Stimulated activated CD4-positive, alpha-beta T cell treated with anti-CD3 and anti-CD28 coated beads, Interleukin-1b, Interleukin-23, amount 100 ng/mL, for 24 hours (primary cell): ENCODE measurements around the gene EEF1A1.
"Not testable (repeated sequence)": the region's sequence is repeated elsewhere in the genome, so short reads cannot be mapped to it uniquely, and the experiment has no call there.

Experiments used
- DNase-seq, 4 experiments: peaks; one replicate each; pipeline ENCODE4 v3.0.0-alpha.2; 2020; ENCODE audit warnings: low read depth in 4 of 4, low spot score in 1 of 4

EEF1A1 gene

DNA sequence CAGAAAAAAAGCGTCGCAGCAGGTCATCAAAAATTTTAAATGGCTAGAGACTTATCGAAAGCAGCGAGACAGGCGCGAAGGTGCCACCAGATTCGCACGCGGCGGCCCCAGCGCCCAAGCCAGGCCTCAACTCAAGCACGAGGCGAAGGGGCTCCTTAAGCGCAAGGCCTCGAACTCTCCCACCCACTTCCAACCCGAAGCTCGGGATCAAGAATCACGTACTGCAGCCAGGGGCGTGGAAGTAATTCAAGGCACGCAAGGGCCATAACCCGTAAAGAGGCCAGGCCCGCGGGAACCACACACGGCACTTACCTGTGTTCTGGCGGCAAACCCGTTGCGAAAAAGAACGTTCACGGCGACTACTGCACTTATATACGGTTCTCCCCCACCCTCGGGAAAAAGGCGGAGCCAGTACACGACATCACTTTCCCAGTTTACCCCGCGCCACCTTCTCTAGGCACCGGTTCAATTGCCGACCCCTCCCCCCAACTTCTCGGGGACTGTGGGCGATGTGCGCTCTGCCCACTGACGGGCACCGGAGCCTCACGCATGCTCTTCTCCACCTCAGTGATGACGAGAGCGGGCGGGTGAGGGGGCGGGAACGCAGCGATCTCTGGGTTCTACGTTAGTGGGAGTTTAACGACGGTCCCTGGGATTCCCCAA, at the start of gene EEF1A1:
EEF1A1 (minus strand) TSS at position 345 of the 663 bp plus-strand sequence. CDS start 1,006 bp downstream, outside the sequence.
- DNase-seq, result peak; percentile 98 to 100 (median 99)

DNA sequence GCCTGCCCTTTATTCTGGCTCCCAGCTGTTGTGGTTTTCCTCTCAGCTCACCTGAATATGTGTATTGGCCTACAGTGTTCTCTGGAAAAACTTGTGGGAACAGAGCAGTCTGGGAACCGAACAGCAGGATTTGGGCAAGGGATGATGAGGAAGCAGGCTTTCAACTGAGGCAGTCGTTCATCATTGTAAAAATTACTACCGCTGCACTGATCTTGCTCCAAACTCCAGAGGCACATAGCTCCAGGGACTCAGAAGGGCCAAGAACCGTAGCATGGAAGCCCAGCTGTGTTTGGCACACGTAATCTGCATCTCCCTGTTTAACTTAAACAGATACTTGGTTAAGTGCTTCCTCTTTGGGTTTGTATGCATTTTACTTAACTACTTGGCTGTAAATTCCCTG, 48.3 kb upstream of the EEF1A1 start:
- no peak for DNase-seq

DNA sequence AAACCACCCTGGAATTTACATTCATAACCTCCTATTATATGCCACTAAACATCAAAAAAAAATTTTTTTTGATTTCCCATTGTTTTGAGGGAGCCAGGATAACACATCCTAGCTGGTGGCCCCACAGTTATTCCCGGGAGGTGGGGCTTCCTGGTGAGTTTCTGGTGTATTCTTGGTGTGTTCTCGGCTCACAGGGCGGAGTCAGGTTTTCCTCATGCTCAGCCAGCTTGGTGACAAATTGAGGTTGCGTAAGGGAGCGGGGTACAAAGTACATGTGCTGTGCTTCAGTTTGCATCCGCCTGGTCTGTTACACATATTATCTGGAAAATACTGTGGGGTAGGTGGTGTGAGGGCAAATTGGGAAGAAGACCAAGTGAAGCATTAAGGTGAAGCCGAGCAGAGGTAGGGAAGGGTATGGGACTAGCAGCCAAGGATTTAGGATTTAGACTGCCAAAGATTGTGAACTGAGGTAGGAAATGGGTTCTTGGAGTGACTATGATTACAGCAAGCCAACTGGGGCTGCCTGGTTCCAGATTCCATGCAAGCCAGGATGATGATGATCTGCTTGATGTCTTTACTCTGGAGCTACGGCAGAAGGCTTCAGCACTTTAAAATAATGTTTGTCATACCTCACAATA, 46.2 kb upstream of the EEF1A1 start:
- DNase-seq, result no peak

DNA sequence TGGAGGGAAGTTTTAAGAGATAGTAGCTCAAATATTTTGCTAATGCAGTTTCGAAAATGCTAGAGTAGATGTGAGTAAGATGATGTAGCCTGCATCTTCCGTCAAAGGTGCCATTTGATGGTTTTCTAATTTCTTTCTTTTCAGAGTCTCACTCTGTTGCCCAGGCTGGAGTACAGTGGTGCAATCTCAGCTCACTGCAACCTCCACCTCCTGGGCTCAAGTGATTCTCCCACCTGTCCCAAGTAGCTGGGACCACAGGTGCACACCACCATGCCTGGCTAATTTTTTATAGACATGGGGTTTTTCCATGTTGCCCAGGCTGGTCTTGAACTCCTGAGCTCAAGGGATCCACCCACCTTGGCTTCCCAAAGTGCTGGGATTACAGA, 45.6 kb upstream of the EEF1A1 start:
- not testable (repeated sequence) for DNase-seq

DNA sequence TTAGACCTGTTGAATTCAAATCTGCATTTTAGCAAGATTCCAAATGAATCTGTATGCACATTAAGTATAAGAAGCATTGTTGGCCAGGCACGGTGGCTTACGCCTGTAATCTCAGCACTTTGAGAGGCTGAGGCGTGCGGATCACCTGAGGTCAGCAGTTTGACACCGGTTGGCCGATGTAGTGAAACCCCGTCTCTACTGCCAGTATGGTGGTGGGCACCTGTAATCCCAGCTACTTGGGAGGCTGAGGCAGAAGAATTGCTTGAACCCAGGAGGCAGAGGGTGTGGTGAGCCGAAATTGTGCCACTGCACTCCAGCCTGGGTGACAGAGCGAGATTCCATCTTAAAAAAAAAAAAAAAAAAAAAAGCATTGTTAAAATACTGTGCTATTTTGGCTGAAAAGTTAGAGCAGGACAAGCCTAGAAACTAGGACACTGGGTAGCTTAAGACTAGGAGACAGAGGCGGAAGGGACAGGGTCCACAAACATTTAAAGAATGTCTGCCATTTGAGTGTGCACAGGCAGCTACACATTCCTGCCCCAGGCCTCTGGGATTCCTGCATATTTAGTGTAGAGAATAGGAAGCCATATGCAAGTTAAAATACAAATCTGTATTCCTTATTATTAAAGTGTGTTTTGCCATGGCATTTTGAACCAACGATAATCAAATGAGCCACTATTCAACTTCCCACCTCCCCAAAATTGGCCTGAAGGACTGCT, 45.1 kb upstream of the EEF1A1 start:
- DNase-seq, result no peak

DNA sequence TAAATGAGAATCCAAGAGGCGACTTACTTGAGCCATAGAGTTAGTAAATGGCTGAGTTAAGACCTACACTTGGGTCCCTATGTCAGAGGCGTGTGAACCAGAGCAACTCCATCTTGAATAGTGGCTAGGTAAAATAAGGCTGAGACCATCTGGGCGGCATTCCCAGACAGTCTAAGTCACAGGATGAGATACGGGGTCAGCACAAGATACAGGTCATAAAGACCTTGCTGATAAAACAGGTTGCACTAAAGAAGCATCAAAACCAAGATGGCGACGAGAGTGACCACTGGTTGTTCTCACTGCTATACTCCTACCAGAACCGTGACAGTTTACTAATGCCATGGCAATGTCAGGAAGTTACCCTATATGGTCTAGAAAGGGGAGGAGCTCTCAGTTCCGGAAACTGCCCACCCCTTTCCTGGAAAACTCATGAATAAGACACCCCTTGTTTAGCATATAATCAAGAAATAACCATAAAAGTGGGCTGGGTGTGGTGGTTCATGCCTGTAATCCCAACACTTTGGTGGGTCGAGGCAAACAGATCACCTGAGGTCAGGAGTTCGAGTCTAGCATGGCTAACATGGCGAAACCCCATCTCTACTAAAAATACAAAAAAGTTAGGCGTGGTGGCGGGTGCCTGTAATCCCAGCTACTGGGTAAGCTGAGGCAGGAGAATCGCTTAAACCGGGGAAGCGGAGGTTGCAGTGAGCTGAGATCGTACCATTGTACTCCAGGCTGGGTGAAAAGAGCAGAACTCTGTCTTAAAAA, 43.9 kb upstream of the EEF1A1 start:
- no peak for DNase-seq

DNA sequence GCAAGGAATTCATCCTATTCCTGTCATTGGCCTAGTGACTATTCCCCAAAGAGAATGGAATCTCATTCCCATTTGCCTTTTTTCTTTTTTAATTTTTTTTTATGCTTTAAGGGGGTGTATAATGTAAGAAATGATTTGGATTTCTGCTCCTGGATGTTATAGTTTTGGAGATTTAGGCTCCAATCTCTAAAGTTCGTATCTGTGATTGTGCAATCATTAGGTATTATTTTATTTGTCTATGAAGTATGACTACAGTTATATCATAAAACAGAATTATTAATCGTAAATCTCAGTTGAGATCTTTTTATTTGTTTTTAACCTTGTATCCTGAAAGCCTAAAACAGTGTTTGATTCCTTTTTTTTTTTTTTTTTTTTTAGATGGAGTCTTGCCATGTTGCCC, 41.7 kb upstream of the EEF1A1 start:
- no peak for DNase-seq

DNA sequence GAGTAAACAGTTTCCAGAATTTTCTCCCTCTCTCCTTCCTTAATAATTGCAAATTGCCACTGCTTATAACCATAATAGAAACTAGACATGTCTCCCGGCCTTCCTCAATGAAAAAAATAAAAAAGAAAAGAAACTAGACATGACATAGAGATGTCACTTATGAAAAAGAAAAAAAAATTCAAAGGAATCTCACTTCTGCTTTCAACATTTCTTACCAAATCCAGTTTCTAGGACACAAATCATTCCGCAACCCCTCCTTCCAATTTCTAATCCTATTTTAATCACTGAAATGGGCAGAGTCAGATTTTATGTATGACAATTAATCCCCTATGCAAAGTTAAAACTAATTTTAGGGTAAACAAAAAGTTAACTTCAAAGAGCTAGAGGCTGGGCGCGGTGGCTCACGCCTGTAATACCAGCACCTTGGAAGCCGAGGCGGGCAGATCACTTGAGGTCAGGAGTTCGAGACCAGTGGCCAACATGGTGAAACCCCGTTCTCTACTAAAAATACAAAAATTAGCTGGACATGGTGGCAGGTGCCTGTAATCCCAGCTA, 40.1 kb upstream of the EEF1A1 start:
- DNase-seq, result no peak

DNA sequence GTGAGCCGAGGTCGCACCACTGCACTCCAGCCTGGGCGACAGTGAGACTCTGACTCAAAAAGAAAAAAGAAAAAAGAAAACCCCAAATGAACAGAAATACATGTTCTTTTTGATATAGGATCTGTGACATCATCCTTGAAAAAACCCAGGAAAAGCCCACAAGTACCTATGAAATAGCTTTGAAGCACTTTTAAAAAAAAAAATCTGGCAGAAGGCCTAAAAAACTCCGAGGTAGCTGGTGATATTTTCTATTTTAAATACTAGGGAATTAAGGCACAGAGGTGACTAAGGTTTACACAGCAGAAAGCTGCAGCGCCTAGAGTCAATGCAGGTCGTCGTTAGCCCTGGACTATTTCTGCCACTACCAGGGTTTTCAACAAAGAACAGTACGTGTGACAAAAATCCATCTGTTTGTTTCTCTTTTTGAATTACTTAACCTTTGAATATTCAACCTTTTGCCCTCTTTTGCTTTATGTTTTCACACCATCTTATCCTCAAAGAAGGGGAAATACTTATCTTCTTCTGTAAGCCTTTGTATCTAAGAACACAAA, 39.4 kb upstream of the EEF1A1 start:
- no peak for DNase-seq

DNA sequence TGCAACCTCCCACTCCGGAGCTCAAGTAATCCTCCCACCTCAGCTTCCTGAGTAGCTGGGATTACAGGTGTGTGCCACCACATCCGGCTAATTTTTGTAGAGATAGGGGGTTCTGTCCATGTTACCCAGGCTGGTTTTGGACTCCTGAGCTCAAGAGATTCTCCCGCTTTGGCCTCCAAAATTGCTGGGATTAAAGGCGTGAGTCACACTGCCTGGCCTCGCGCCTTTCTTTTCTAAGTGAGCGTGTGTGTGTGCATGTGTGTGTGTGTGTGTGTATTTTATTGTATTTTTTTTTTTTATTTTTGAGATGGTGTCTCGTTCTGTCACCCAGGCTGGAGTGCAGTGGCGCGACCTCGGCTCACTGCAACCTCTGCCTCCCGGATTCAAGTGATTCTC, 38.6 kb upstream of the EEF1A1 start:
- not testable (repeated sequence) for DNase-seq

DNA sequence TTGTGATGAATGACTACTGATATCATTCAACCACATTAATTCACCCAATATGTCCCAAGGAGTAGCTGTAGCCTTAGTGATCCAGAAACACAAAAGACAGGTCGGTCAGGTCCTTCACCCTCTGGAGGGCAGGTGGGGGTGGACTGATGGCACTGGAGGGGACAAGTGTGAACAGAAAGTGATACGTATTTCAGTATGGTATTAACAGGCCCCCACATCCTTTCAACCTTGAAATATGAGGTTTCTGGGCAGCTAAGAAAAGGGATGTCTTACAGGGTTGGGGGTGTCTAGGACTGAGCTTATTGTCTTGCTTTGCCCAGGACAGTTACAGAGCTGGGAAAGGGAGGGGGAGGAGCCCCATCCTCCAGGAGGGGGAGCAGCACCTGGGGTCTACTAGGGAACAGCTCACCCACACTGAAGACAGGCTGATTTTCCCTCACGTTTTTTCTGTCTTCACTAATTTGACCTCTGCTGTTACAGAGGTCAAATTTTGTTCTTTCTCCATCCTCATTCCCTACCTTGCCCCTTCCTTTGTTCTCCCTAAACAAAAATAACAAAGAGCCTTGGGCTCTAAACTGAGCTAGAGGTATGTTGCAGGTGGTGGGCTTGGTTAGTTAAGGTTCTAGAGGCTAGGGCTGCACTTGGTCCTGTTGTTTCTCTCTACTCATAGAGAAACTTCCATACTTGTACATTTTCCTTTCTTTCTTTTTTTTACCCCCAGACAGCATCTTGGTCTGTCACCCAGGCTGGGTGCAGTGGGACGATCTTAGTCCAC, 38.0 kb upstream of the EEF1A1 start:
- no peak for DNase-seq

DNA sequence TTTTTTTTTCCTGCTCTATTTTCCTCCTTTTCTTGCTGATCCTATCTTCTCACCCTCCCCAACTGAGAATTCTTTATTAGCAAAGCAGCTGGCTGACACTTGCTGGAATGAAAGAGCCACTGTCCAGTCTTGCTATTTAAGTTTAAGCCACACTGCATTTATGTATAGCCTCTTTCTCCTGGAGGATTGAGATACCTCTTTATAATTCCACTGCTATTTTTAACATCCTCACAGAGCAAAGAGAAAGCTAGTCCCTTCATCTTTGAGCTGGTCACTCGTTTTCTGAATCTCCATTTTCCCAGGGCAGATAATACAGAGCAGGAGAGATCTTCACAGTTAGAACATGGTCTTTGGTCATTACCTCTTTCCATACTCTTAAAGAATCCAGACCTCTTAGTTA, 36.0 kb upstream of the EEF1A1 start:
- no peak for DNase-seq

DNA sequence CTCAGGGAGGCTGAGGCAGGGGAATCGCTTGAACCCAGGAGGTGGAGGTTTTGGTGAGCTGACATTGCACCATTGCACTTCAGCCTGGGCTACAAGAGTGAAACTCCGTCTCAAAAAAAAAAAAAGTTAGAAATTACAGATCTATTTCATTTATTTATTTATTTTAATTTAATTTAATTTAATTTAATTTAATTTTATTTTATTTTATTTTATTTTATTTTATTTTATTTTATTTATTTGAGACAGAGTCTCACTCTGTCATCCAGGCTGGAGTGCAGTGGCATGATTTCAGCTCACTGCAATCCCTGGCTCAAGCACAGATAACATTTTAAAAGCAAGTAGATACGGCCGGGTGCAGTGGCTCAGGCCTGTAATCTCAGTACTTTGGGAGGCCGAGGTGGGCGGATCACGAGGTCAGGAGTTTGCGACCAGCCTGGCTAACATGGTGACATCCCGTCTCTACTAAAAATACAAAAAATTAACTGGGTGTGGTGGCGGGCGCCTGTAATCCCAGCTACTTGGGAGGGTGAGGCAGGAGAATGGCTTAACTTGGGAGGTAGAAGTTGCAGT, 34.6 kb upstream of the EEF1A1 start:
- DNase-seq, result not testable (repeated sequence)

DNA sequence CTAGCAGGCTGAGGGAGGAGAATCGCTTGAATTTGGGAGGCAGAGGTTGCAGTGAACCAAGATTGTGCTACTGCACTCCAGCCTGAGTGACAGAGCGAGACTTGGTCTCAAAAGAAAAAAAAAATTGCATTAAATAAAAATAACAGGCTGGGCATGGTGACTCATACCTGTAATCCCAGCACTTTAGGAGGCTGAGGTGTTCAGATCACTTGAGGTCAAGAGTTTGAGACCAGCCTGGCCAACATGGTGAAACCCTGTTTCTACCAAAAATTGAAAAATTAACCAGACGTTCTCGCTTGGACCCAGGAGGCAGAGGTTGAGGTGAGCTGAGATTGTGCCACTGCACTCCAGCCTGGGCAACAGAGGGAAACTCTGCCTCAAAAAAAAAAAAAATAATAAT, 30.3 kb upstream of the EEF1A1 start:
- DNase-seq, result not testable (repeated sequence)

DNA sequence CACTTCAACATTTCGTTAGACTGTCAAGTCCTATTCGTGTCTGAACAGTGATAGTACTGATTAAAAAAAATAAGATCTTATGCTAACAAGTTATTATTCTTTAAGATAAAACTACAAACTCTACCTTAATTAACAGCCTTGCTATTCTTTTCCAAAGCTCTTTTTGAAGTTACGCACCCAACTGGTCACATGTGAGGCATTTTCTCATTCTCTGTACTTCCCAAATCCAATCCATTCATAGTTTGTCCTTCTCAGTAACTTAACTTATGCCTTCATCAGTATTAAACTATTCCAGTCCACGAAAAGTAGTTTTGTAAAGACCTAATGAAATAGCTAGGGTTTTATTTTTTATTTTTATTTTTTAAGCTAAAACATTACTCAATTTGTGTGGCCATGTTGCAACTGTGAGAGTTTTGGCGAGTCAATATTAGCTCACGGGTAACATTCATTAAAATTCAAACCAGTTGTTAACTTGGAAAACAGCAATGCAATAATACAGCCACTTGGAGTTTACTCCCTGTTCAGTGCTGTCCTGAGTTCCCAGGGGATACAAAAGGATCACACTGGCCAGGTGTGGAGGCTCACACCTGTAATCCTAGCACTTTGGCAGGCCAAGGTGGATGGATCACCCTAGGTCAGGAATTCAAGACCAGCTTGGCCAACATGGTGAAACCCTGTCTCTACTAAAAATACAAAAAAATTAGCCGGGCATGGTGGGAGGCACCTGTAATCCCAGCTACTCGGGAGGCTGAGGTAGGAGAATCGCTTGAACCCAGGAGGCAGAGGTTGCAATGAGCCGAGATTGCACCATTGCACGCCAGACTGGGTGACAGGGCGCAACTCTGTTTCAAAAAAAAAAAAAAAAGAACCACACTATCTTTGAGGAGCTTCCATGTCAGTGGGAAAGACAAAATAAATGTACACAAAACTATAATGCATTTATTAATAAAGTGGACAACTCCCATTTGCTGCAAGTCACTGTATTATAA, 27.9 kb upstream of the EEF1A1 start:
- no peak for DNase-seq

DNA sequence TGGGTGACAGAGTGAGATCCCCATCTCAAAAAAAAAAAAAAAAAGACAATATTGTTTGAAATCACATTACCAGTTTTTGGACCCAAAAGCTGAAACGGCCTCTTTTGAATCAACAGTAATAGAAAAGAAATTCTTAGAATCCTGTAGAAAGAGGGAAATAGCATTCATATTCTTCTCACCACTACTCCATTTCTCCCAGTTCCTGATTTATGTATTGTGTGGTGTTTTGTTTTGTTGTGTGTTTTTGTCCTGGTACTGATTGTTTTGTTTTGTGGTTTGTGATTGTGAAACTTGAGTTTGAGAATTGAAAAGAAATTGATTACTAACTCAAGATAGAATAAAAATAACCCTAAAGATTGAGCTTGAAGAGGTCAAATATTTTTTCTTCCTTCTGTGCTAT, 26.2 kb upstream of the EEF1A1 start:
- DNase-seq, result no peak

DNA sequence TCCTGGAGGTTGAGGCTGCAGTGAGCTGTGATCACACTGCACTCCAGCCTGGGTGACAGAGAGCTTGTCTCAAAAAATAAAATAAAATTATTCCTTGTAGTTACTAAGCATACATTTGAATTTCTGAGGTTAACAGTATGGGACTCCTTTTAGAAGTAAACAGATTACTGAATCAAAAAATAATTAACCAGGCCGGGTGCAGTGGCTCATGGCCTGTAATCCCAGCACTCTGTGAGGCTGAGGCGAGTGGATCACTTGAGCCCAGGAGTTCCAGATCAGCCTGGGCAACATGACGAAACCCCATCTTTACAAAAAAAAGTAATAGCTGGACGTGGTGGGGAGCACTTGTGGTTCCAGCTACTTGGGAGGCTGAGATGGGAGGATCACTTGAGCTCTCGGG, 22.1 kb upstream of the EEF1A1 start:
- DNase-seq, result no peak

DNA sequence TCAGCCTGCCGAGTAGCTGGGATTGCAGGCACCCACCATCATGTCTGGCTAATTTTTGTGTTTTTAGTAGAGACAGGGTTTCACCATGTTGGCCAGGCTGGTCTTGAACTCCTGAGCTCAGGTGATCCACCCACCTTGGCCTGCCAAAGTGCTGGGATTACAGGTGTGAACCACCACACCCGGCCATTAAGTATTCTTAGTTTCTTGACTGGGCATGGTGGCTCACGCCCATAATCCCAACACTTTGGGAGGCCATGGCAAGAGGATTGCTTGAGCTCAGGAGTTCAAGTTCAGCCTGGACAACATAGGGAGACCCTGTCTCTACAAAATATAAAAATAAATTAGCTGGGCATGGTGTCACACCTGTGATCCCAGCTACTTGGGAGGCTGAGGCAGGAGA, 21.6 kb upstream of the EEF1A1 start:
- not testable (repeated sequence) for DNase-seq
